ENCODE measurements around the gene SPOCK1. TPM values are rescaled to one million over a fixed set of nuclear protein-coding genes. Genes with fewer than 3 reads are reported as not detected.

The SPOCK1 gene
- total and polyA plus RNA-seq, 2 experiments from 2014 or later, result 268 to 471 TPM

DNA sequence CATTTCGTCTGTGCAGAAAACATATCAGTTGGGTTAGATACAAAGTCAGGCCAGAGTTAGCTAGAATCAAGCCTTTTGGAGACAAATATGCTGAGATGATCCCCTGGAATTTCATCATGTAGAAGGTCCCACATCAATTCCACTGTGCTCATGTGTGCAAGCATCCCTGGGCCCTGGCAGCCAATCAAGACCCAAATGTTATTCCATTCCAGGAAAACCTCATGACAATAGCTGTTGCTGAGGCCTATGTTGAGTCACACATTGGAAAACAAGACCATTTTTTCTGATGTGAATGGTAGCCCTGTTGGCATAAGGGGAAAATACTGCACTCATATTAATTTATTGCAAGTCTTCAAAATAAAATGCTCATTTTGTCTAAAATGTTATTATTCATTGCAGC, 11.5 kb downstream of the SPOCK1 start:
- no peak for TF ChIP-seq EZH2 (IDR thresholded peaks at IDR 0.05; ENCODE audit: insufficient read depth, poor library complexity, severe bottlenecking)
- no peak for TF ChIP-seq EZH2phosphoT487 (IDR thresholded peaks at IDR 0.05; ENCODE audit: insufficient read depth, low read depth)
- H4K20me1 ChIP-seq (ENCODE audit: insufficient read depth), result 0 out of 2 replicates have a peak, but pooled peaks cover 2% of the 10 kb centered on the region
- 0 out of 2 replicates have a peak, but pooled peaks cover 6% of the 10 kb centered on the region for H3K36me3 ChIP-seq (ENCODE audit: low read depth)
- WGBS, 2 experiments (ENCODE audit: low coverage in 1 of 2, low lambda C conversion rate in 2 of 2, missing lambda C conversion rate in 2 of 2), result 4 to 5% methylated on average over 1 of the region's 1 CpG
- peaks cover 62% of the 10 kb centered on the region for H3K4me1 ChIP-seq (ENCODE audit: insufficient read depth)
- H3K9me3 ChIP-seq (ENCODE audit: low read depth), result no peaks in the 10 kb centered on the region
- peak overlapping the region; percentile 66 for H3K9ac ChIP-seq
- H3K9me2 ChIP-seq (ENCODE audit: insufficient read depth), result no peaks in the 10 kb centered on the region
- no peak overlapping the region for H2AFZ ChIP-seq
- peak overlapping the region; percentile 95 for H3K27ac ChIP-seq
- peaks cover 66% of the 10 kb centered on the region for H3F3A ChIP-seq (ENCODE audit: insufficient read depth)
- H3K27me3 ChIP-seq (replicated peaks; ENCODE audit: insufficient read depth), result no peaks in the 10 kb centered on the region
- peaks cover 92% of the 10 kb centered on the region for H3K79me2 ChIP-seq (ENCODE audit: insufficient read depth)
- peak overlapping the region; percentile 57 for H3K4me2 ChIP-seq (ENCODE audit: unreplicated experiment)
- DNase-seq, result peak; percentile 90
- in situ Hi-C loops (cut with MboI), result no loop called here
- H3K4me3 ChIP-seq, result peak overlapping the region; percentile 5; the same call in 1 of the 2 replicates

- in situ Hi-C loops (cut with MboI), result no loop called here
- Histone ChIP-seq H3K9ac (peak overlapping the region; percentile 66), H4K20me1 (ENCODE audit: insufficient read depth) (no peaks in the 10 kb centered on the region), H3K27ac (peak overlapping the region; percentile 95), H3K4me1 (ENCODE audit: insufficient read depth) (peaks cover 53% of the 10 kb centered on the region), H3K79me2 (ENCODE audit: insufficient read depth) (peaks cover 92% of the 10 kb centered on the region), H3K4me2 (ENCODE audit: unreplicated experiment) (peak overlapping the region; percentile 57), H3K9me2 (ENCODE audit: insufficient read depth) (no peaks in the 10 kb centered on the region), H3K27me3 (replicated peaks; ENCODE audit: insufficient read depth) (no peaks in the 10 kb centered on the region), H3K9me3 (ENCODE audit: low read depth) (no peaks in the 10 kb centered on the region), H3K36me3 (ENCODE audit: low read depth) (0 out of 2 replicates have a peak, but pooled peaks cover 6% of the 10 kb centered on the region), H3F3A (ENCODE audit: insufficient read depth) (peaks cover 57% of the 10 kb centered on the region), H3K4me3 (0 out of 2 replicates have a peak overlapping the region, but pooled peaks have one; percentile 5), H2AFZ (no peak overlapping the region)
- DNase-seq, result peak; percentile 95
- TF ChIP-seq EZH2phosphoT487 (IDR thresholded peaks at IDR 0.05; ENCODE audit: insufficient read depth, low read depth) (no peak), EZH2 (IDR thresholded peaks at IDR 0.05; ENCODE audit: insufficient read depth, poor library complexity, severe bottlenecking) (no peak)
- 0% methylated on average over 2 of the region's 2 CpGs for WGBS, 2 experiments (ENCODE audit: low coverage in 1 of 2, low lambda C conversion rate in 2 of 2, missing lambda C conversion rate in 2 of 2)
Measured at GRCh38 chr5:137486707-137487106, 12.4 kb downstream of the SPOCK1 start.

- peaks cover 98% of the 10 kb centered on the region for H3K79me2 ChIP-seq (ENCODE audit: insufficient read depth)
- in situ Hi-C loops (cut with MboI), result no loop called here
Measured at GRCh38 chr5:137481596-137481995, 17.5 kb downstream of the SPOCK1 start.

DNA sequence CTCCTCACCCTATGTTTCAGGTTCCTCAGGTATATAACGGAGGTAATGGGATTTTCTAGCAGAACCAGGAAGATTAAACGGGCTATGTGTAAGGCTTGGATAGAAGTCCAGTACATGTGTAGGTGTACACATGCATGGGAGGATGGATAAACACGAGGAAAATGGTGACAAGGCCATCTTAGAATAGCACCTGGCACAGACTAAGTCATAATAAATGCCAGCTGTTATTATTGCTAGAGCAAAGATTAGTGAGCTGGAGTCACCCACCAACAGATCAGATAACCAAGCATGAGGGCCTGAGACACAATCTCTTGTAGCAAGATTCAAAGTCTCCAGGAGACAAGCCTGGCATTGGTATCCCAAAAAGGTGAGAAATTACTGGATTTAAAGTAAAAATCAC, 21.1 kb downstream of the SPOCK1 start:
- Histone ChIP-seq H4K20me1 (ENCODE audit: insufficient read depth) (no peaks in the 10 kb centered on the region; the same call in 1 of the 2 replicates), H3K4me1 (ENCODE audit: insufficient read depth) (peaks cover 6% of the 10 kb centered on the region; the same call in 1 of the 2 replicates), H3K36me3 (ENCODE audit: low read depth) (0 out of 2 replicates have a peak, but pooled peaks cover 3% of the 10 kb centered on the region), H3F3A (ENCODE audit: insufficient read depth) (no peaks in the 10 kb centered on the region), H3K4me2 (ENCODE audit: unreplicated experiment) (no peak overlapping the region), H3K27ac (no peak overlapping the region), H3K9ac (no peak overlapping the region), H3K27me3 (replicated peaks; ENCODE audit: insufficient read depth) (no peaks in the 10 kb centered on the region), H3K79me2 (ENCODE audit: insufficient read depth) (peaks cover 100% of the 10 kb centered on the region), H3K4me3 (no peak overlapping the region), H2AFZ (no peak overlapping the region), H3K9me2 (ENCODE audit: insufficient read depth) (no peaks in the 10 kb centered on the region), H3K9me3 (ENCODE audit: low read depth) (no peaks in the 10 kb centered on the region)
- TF ChIP-seq EZH2 (IDR thresholded peaks at IDR 0.05; ENCODE audit: insufficient read depth, poor library complexity, severe bottlenecking), result no peak
- TF ChIP-seq EZH2phosphoT487 (IDR thresholded peaks at IDR 0.05; ENCODE audit: insufficient read depth, low read depth), result no peak
- in situ Hi-C loops (cut with MboI), result no loop called here
- DNase-seq, result no peak
- 65 to 66% methylated on average over 3 of the region's 3 CpGs for WGBS, 2 experiments (ENCODE audit: low coverage in 1 of 2, low lambda C conversion rate in 2 of 2, missing lambda C conversion rate in 2 of 2)

More at GRCh38 chr5:137481596-137481995, 17.5 kb downstream of the SPOCK1 start:
- no peaks in the 10 kb centered on the region for H3K9me3 ChIP-seq (ENCODE audit: low read depth)
- no peak overlapping the region for H2AFZ ChIP-seq
- H3K27ac ChIP-seq, result no peak overlapping the region
- no peak overlapping the region for H3K9ac ChIP-seq
- 0 out of 2 replicates have a peak, but pooled peaks cover 3% of the 10 kb centered on the region for H3K36me3 ChIP-seq (ENCODE audit: low read depth)
- WGBS, 2 experiments (ENCODE audit: low coverage in 1 of 2, low lambda C conversion rate in 2 of 2, missing lambda C conversion rate in 2 of 2), result 63 to 78% methylated on average over 4 of the region's 4 CpGs
- H3K4me3 ChIP-seq, result no peak overlapping the region
- peaks cover 22% of the 10 kb centered on the region for H3F3A ChIP-seq (ENCODE audit: insufficient read depth)
- H3K4me2 ChIP-seq (ENCODE audit: unreplicated experiment), result no peak overlapping the region
- no peaks in the 10 kb centered on the region for H3K27me3 ChIP-seq (replicated peaks; ENCODE audit: insufficient read depth)
- no peaks in the 10 kb centered on the region; the same call in 1 of the 2 replicates for H4K20me1 ChIP-seq (ENCODE audit: insufficient read depth)
- peaks cover 21% of the 10 kb centered on the region for H3K4me1 ChIP-seq (ENCODE audit: insufficient read depth)
- H3K9me2 ChIP-seq (ENCODE audit: insufficient read depth), result no peaks in the 10 kb centered on the region
- no peak for TF ChIP-seq EZH2phosphoT487 (IDR thresholded peaks at IDR 0.05; ENCODE audit: insufficient read depth, low read depth)
- TF ChIP-seq EZH2 (IDR thresholded peaks at IDR 0.05; ENCODE audit: insufficient read depth, poor library complexity, severe bottlenecking), result no peak
- DNase-seq, result no peak
